ENCODE data around the gene EFNA1.
"Not testable (repeated sequence)": the region's sequence is repeated elsewhere in the genome, so short reads cannot be mapped to it uniquely, and the experiment has no call there.

Gene EFNA1

GRCh38 chr1:155160128-155160527 lies 32.5 kb downstream of the EFNA1 start:
- no peak for DNase-seq

- DNase-seq, result not testable (repeated sequence)
These were observed 35.0 kb downstream of the EFNA1 start for GRCh38 chr1:155162631-155163030.

GRCh38 chr1:155163785-155164184 lies 36.1 kb downstream of the EFNA1 start:
- DNase-seq, result not testable (repeated sequence)

- DNase-seq, result not testable (repeated sequence)
These were observed 36.9 kb downstream of the EFNA1 start for GRCh38 chr1:155164625-155165024.

- no peak for DNase-seq
These were observed 38.4 kb downstream of the EFNA1 start for GRCh38 chr1:155166051-155166470.

GRCh38 chr1:155166471-155167165 lies 38.9 kb downstream of the EFNA1 start:
- no peak for DNase-seq

- DNase-seq, result peak; percentile 61
These were observed 39.8 kb downstream of the EFNA1 start for GRCh38 chr1:155167166-155168104.

- DNase-seq, result not testable (repeated sequence)
These were observed 40.4 kb downstream of the EFNA1 start for GRCh38 chr1:155168105-155168445.

GRCh38 chr1:155168456-155169210 lies 41.0 kb downstream of the EFNA1 start:
- DNase-seq, result no peak

- DNase-seq, result no peak
These were observed 41.9 kb downstream of the EFNA1 start for GRCh38 chr1:155169541-155169940.

GRCh38 chr1:155170101-155170785 lies 42.6 kb downstream of the EFNA1 start:
- no peak for DNase-seq

- no peak for DNase-seq
These were observed 43.1 kb downstream of the EFNA1 start for GRCh38 chr1:155170806-155171205.

GRCh38 chr1:155171836-155172731 lies 44.4 kb downstream of the EFNA1 start:
- DNase-seq, result no peak

GRCh38 chr1:155172732-155173477 lies 45.2 kb downstream of the EFNA1 start, which contains the start of gene KRTCAP2:
Gene KRTCAP2 (minus strand): TSS chr1:155173304. CDS start chr1:155173224, 80 bp downstream.
- DNase-seq, result peak; percentile 71

- DNase-seq, result peak; percentile 33
These were observed 46.0 kb downstream of the EFNA1 start, which contains the start of gene TRIM46 for GRCh38 chr1:155173478-155174323. Gene TRIM46 (plus strand): TSS chr1:155173849. CDS start chr1:155173967, 118 bp downstream.

GRCh38 chr1:155174324-155175280 lies 46.9 kb downstream of the EFNA1 start:
- no peak for DNase-seq

- DNase-seq, result no peak
These were observed 47.7 kb downstream of the EFNA1 start for GRCh38 chr1:155175281-155175926.

- DNase-seq, result no peak
These were observed 48.3 kb downstream of the EFNA1 start for GRCh38 chr1:155175927-155176371.

Data from NCI-H524 treated with DMSO at 0.1 percent for 48 hours (cell line).